IPS-20b (cell line): Measurements from ENCODE around the gene POLR1C.

Source experiments
- H3K27ac ChIP-seq: one replicate; pipeline ENCODE4 v1.5.1; 2013; ENCODE audit warnings: low read length
- H3K27me3 ChIP-seq: 2 replicates; pipeline ENCODE4 v1.6.1; 2013; ENCODE audit warnings: mild to moderate bottlenecking, low read length, inconsistent platforms; ENCODE audit not compliant: insufficient read depth
- H3K36me3 ChIP-seq: 2 replicates; pipeline ENCODE4 v1.6.1; 2013; ENCODE audit warnings: low read depth, mild to moderate bottlenecking, inconsistent platforms, low read length, moderate library complexity; ENCODE audit not compliant: insufficient read depth
- H3K4me1 ChIP-seq: 2 replicates; pipeline ENCODE4 v1.6.1; 2013; ENCODE audit warnings: mild to moderate bottlenecking, control low read depth, inconsistent platforms, low read length, moderate library complexity; ENCODE audit not compliant: insufficient read depth
- H3K4me3 ChIP-seq: 2 replicates; pipeline ENCODE4 v1.5.1; 2013; ENCODE audit warnings: mild to moderate bottlenecking, low read length, inconsistent platforms
- H3K9ac ChIP-seq: 2 replicates; pipeline ENCODE4 v1.6.1; 2013; ENCODE audit warnings: low read depth, mild to moderate bottlenecking, inconsistent platforms, low read length, moderate library complexity
- H3K9me3 ChIP-seq: 2 replicates; pipeline ENCODE4 v1.6.1; 2013; ENCODE audit warnings: mild to moderate bottlenecking, low read depth, low read length, inconsistent platforms; ENCODE audit not compliant: insufficient read depth

POLR1C gene

DNA sequence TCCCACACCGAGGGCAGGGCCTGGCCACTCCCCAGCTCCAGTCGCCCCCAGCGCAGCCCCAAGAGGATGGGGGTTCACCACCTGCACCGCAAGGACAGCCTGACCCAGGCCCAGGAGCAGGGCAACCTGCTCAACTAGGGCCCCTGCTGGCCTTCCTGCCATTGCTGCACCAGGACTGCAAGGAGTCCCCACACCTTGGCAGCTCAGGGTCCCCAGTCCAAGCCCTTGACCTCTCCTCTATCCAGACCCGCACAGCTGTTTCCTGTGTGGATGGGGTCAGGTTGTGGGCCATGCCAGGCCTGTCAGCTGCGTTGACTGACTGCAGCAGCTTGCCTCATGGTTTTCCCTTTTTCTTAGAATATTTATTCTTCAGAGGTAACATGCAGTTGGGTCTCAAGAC, 11.2 kb upstream of the POLR1C start:
- H3K27me3 ChIP-seq, result peaks cover 29% of the 10 kb centered on the region
- no peak overlapping the region for H3K4me3 ChIP-seq
- H3K27ac ChIP-seq, result no peak overlapping the region
- no peak overlapping the region for H3K9ac ChIP-seq
- H3K9me3 ChIP-seq, result no peaks in the 10 kb centered on the region
- peaks cover 42% of the 10 kb centered on the region for H3K36me3 ChIP-seq
- H3K4me1 ChIP-seq, result no peaks in the 10 kb centered on the region

DNA sequence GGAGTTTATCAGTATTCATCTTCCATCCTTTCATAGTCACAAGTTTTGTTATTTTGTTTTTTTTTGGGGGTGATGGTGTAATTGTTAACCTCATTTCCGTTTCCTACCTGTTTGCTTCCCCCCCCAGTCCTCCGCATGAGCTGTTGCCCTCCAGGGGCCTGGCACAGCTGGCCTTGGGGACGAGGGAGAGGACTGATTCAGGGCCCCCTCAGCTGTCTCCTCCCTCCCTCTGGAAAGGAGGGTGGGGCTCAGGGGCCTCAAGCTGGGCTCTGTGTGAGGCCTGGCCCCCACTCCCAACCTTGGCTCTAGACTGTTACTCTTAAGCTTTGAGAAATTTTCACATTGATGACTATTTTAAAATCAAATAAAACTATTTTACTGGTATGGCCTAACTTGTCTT, 10.7 kb upstream of the POLR1C start:
- no peak overlapping the region for H3K27ac ChIP-seq
- peaks cover 39% of the 10 kb centered on the region for H3K36me3 ChIP-seq
- H3K4me3 ChIP-seq, result no peak overlapping the region
- H3K9me3 ChIP-seq, result no peaks in the 10 kb centered on the region
- peaks cover 29% of the 10 kb centered on the region for H3K27me3 ChIP-seq
- no peak overlapping the region for H3K9ac ChIP-seq
- no peaks in the 10 kb centered on the region for H3K4me1 ChIP-seq

DNA sequence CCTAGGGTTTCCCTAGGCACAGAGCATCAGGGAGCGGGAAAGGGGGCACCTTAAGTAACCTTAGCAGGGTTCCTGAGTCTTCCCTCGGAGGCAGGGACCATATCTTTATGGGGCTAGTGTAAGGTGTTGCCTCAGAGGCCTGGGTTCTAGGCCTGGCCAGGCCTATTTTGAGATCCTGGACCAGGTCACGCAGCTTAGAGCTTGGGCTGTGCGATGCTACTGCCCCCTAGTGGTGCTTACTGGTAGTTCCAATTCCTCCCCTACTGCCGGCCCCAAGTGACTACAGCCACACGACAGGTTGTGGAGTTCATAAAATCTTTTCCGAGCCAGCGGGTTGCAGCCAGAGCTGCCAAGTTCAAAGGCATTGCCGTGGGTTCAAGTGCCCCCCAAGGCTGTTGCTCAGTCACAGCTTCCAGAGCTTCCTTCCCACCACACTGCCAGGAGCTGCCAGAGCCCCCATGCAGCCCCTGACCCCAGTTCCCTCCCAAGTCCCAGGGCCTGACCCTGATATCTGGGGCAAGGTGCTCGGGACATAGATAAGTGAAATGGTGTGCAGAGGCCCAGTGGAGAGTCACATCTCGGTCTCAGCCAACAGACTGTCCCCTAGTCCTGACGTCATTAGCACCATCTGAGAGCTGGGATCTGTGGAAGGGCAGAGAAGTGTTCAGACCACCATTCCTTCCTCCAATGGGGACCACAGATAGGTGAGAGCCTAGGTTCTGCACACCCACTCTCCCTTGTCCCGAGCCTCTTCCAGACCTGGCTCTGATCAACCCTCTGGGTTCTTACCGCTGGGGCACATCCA, 10.0 kb upstream of the POLR1C start:
- no peak overlapping the region for H3K9ac ChIP-seq
- H3K27ac ChIP-seq, result no peak overlapping the region
- no peak overlapping the region for H3K4me3 ChIP-seq

DNA sequence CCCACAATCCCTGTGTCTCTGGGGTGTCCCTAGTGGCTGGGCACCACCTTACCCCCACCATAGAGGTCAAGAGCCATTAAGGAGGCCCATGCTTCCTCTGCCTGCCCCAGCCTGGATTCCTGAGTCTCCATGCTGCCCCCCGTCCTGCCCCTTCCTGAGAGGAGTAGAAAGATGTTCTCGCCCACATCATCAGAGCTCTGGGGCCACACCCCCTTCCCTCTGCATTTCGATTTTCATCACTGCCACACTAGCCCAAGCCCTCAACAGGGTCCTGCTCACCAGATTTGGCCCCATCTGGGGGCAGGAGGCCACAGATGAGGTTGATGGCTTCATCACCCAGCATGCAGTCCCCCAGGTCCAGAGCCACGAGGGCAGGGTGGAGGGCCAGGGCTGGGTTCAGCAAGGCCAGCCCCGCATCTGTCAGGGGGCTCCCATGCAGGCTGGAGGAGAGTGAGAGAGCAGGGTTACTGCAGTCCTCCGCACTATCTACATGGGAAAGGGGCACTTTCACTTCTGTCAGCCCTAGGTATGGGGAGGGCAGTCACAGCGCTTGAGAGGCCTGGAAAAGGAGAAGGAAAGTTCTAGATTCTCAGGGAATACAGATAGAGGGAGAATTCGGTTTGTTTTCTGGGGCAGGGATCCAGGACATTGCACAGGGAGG, 8.3 kb upstream of the POLR1C start:
- peaks cover 29% of the 10 kb centered on the region for H3K27me3 ChIP-seq
- H3K27ac ChIP-seq, result no peak overlapping the region
- H3K9me3 ChIP-seq, result no peaks in the 10 kb centered on the region
- peaks cover 39% of the 10 kb centered on the region for H3K36me3 ChIP-seq
- peak overlapping the region; percentile 67; the same call in 1 of the 2 replicates for H3K4me3 ChIP-seq
- H3K9ac ChIP-seq, result no peak overlapping the region
- H3K4me1 ChIP-seq, result no peaks in the 10 kb centered on the region

More for the DNA sequence above, 10.0 kb upstream of the POLR1C start:
- Histone ChIP-seq H3K27me3 (peaks cover 29% of the 10 kb centered on the region), H3K9me3 (no peaks in the 10 kb centered on the region), H3K4me1 (no peaks in the 10 kb centered on the region), H3K36me3 (peaks cover 39% of the 10 kb centered on the region)

DNA sequence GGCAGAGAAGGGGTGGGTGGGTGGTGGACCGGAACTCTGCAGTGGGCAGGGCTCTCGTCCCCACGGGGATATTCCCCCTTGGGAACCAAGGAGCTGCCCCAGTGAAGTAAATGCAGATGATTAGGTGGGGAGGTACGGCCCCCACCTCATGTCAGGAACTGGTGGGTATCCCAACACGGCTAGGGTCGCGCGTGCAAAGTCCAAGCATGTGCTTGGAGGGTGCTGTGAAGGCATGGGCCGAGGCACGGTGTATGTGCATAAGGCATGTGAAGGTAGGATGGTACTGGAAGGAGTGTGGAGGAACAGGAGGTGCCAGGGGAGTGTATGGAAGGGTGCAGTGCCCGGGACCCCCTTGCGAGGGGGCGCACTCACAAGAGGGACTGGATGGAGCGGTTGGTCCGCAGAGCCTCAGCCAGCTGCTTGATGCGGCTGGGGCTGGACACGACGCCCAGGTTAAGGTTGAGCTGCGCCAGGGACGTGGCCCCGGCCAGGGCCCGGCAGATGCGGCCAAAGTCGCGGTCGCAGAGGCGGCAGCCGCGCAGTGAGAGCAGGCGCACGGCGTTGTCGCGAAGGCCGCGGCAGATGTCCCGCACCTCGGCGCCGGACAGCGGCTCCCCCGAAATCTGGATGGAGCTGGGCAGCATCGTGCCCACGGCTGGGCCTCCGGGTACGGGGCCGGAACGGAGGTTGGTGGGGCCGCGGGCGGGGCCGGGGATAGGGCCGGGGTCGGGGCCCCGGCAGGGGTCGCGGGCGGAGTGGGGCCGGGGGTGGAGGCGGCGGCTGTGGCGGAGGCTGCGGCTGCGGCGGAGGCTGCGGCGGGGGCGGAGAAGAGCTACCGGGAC, 7.5 kb upstream of the POLR1C start:
- Histone ChIP-seq H3K4me1 (no peaks in the 10 kb centered on the region), H3K4me3 (peak overlapping the region; percentile 67), H3K9me3 (no peaks in the 10 kb centered on the region), H3K27me3 (peaks cover 29% of the 10 kb centered on the region), H3K9ac (no peak overlapping the region), H3K36me3 (peaks cover 39% of the 10 kb centered on the region), H3K27ac (no peak overlapping the region)

DNA sequence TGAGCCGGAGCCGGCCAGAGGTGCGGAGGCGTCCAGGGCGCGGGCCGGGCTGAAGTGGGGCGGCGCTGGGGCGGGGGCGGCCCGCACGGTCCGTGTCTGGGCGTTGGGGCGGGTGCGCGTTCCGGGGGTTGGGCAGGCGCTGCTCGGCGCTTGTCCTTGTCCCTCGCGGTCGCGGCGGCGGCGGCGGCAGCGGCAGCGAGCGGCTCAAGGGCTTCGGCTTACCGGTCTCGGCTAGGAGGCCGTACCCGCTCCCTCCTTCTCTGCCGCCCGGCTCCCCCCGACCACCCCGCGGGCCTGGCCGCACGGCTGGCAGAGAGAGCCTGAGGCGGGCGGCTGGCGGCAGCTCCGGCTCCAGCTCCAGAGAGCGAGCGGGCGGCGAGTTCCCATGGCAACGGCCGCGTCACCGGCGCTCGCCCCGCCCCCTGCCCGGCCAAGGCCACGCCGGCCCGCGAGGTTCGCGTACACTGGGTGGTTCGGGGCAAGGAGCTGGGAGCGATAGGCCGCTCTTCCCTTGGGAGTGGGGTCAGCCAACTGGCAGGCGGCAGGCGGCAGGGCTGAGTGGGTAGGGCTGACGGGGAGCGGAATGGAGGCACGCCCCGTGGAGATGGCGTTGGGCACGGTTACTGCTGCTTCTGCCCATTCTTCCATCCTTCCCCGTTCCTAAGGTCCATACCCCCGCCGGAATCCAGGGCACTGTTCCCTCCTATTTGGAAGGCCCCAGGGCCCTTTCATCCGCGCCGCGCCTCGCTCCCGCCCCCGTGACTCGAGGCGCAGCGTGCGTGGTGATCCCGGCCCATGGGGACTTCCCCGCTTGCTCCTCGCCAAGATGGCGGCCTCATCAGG, 6.7 kb upstream of the POLR1C start, which contains the start of gene LRRC73:
Gene LRRC73, minus strand, starts transcription at position 363 of the 843 bp plus-strand sequence. CDS start 561 bp downstream, outside the sequence.
- Histone ChIP-seq H3K36me3 (peaks cover 37% of the 10 kb centered on the region), H3K9ac (peak within 1 kb of the TSS; percentile 58; the same call in 1 of the 2 replicates), H3K27ac (no peak within 1 kb of the TSS), H3K4me1 (no peaks in the 10 kb centered on the region), H3K9me3 (no peaks in the 10 kb centered on the region), H3K27me3 (peaks cover 29% of the 10 kb centered on the region), H3K4me3 (peak within 1 kb of the TSS; percentile 67)

DNA sequence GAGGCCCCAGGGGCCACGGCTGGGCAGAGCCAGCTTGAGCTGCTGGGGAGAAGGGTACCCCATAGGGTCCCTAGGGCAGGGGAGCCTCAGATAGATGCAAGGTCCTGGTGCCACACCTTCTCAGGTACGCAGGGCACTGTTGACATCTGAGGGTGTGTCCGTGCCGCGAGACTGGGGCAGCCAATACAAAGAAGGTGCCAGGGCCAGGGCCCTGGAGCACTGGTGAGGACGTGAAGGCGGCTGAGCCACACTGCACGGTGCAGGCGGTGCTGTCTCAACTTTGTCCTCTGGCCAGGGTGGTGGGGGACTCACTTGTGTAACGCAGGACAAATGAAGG, 6.1 kb upstream of the POLR1C start:
- Histone ChIP-seq H3K27ac (no peak overlapping the region), H3K36me3 (peaks cover 43% of the 10 kb centered on the region), H3K27me3 (peaks cover 29% of the 10 kb centered on the region), H3K4me3 (peak overlapping the region; percentile 67; the same call in 1 of the 2 replicates), H3K4me1 (peaks cover 1% of the 10 kb centered on the region; the same call in 1 of the 2 replicates), H3K9ac (no peak overlapping the region; the same call in 1 of the 2 replicates), H3K9me3 (no peaks in the 10 kb centered on the region)

DNA sequence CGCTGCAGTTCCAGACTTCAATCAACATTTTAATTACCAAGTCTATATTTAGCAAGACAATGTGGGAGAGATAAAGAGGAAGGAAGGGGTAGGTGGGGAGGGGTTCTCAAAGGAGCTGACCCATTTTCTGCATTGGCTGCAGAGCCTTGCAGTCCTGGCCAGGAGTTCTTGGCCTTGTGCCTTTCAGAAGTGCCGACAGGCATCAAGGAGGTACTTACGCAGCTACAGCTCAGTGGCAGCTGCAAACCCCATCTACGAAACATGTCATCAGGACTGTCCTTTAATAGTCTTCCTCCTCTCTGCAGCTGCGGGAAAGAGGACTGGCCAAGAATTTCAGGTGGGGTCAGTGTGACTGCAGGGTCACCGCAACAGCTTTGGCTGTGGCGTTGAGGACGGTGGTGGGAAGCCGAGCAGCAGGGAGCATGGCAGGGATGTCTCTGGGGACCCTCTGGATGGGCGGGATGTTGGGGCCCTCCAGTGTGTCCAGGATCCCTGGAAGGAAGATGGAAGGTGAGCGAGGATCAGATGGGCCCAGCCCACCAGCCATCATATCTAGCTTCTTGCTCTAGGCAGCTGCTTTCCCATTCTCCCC, 5.0 kb upstream of the POLR1C start:
- H3K4me1 ChIP-seq, result peaks cover 4% of the 10 kb centered on the region; the same call in 1 of the 2 replicates
- H3K36me3 ChIP-seq, result peaks cover 44% of the 10 kb centered on the region
- H3K9me3 ChIP-seq, result no peaks in the 10 kb centered on the region
- no peak overlapping the region for H3K9ac ChIP-seq
- H3K27me3 ChIP-seq, result peaks cover 28% of the 10 kb centered on the region
- no peak overlapping the region for H3K4me3 ChIP-seq
- no peak overlapping the region for H3K27ac ChIP-seq

DNA sequence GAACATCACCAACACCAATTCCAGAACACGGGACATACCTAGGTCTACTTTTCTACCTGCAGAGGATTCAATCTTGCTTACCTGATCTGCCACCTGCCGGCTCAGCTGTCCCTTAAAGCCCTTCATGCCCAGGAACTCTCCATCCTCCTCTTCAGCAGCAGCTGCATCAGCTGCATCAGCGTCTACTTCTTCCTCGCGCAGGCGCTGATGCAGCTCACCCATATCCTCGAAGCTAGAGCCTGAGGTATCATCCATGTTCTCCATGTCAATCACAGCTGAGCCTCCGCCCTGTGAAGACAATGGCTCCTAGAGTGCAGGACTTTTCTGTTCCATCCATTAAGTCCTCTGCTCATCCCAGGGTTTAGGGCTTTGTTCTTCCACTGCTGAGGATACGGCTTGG, 1.1 kb upstream of the POLR1C start:
- Histone ChIP-seq H3K9ac (peak overlapping the region; percentile 98), H3K27me3 (no peaks in the 10 kb centered on the region), H3K27ac (no peak overlapping the region), H3K9me3 (no peaks in the 10 kb centered on the region), H3K4me3 (peak overlapping the region; percentile 97), H3K36me3 (peaks cover 64% of the 10 kb centered on the region), H3K4me1 (peaks cover 10% of the 10 kb centered on the region)

DNA sequence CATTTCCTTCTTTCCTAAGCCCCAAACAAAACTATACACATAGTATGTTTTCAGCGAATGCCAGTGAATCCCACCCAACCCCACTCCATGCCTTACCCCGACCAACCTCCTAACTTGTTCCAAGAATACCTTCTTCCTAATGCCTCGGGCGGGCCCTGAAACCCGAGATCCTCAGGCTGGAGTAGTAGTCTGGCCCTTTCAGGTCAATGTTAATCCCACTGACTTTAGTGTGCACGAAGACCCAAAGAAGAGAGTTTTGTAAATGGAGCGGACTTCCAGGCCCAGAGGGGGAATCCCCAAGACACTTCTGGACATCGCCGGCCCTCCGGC, 557 bp upstream of the POLR1C start:
- Histone ChIP-seq H3K9me3 (no peaks in the 10 kb centered on the region), H3K9ac (peak overlapping the region; percentile 98), H3K36me3 (peaks cover 65% of the 10 kb centered on the region), H3K27ac (no peak overlapping the region), H3K27me3 (no peaks in the 10 kb centered on the region), H3K4me1 (peaks cover 10% of the 10 kb centered on the region), H3K4me3 (peak overlapping the region; percentile 97)
